Measurements from ENCODE around the gene UGT1A5. TPM values are rescaled to one million over a fixed set of nuclear protein-coding genes. Genes with fewer than 3 reads are reported as not detected.

The UGT1A5 gene
- total RNA-seq, 2 donors from 2014 or later = not detected

DNA sequence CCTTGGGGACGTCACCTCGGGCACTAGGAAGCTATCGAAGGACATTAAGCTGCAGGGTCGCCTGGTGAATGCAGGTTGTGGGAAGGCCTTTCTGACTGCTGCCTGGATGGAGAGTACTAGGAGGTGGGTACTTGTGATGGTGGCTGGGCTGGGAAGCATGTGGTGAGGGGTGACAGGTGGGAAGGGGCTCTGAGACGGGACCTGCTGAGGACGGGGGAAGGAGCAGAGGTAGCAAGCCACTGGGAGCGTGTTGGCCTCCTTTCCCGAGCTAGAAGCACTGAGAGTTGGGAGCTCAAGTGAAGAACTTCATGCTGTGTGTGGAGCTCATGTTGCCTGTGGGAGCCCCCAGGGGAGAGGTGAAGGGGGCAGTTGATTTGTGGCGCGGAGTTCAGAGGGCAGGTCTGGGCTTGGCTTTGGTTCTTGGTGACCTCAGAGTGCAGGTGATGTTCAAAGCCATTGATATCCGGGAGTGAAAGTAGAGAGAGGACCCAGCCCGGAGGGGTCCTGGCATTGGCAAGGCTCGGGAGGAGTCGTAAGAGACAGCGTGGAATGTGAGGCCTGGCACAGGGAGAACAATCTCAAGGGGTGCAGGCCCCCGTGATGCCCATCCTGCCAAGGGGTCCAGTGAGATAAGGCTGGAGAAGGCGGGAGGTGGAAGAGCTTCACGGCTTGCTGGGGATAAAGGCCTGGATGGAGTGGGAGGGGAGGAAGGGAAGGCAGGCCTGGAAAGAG is 78.6 kb downstream of the UGT1A5 start:
- no peaks in the 10 kb centered on the region for H3K4me1 Mint-ChIP-seq (ENCODE audit: low read depth)
- DNase-seq = no peak
- H3K4me3 Mint-ChIP-seq = no peak overlapping the region

DNA sequence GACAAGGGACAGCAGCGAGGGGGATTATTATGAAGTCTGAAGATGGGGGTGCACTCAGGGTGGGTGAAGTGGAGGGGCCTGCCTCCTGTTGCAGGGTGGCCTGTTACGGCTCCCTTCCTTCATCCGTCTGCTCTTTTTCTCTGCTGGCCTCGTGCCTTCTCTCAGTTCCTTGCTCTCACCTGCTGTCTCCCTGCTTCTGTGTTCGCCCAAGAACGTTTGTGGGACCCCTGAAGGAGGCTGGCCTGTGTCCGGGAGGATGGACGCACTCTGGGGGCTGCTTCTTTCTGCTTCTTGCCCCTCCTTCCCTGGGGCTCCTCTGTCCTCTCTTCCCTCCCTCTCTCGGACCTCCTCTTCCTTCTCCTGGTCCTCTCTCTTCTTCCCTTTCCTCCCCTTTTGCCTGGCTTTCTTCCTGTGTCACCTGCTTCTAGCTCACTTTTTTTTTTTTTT is 79.2 kb downstream of the UGT1A5 start:
- no peak overlapping the region for H3K4me3 Mint-ChIP-seq
- H3K9me3 Mint-ChIP-seq = no peaks in the 10 kb centered on the region
- H3K36me3 Mint-ChIP-seq (ENCODE audit: insufficient read depth in 2 of 2) = no peaks in the 10 kb centered on the region
- H3K27me3 Mint-ChIP-seq (ENCODE audit: low read depth) = no peaks in the 10 kb centered on the region
- no peak overlapping the region for H3K27ac Mint-ChIP-seq
- ATAC-seq (replicated peaks in 1 of 2) (no peak), DNase-seq (no peak)
- H3K4me1 Mint-ChIP-seq (ENCODE audit: low read depth) = no peaks in the 10 kb centered on the region

More for the DNA sequence above, 78.6 kb downstream of the UGT1A5 start:
- Mint-ChIP-seq H3K27me3 (ENCODE audit: low read depth) (no peaks in the 10 kb centered on the region), H3K27ac (no peak overlapping the region), H3K36me3 (ENCODE audit: insufficient read depth in 2 of 2) (no peaks in the 10 kb centered on the region), H3K9me3 (peaks cover under 1 to 2% of the 10 kb centered on the region in 2 donors)
- no peak for ATAC-seq (replicated peaks in 1 of 2)

DNA sequence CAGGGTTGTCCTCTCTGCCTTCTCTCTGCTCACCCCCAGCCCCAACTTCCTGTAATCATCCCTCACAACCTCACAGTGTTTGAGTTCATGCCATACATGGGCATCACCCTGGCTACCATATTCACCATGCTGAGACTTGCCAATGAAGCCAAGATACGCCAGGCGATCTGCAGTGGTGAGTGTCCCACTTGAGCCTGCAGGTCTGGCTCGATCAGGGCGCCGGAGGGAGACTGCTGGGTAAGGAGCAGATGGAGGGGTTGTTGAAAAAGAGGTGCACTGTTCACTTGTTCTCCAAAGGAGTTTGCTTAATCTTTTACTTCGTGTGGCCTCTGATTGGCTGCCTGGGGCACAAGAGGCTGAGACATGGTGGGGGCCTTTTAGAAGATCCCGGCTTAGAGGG is 80.0 kb downstream of the UGT1A5 start:
- Mint-ChIP-seq H3K9me3 (no peaks in the 10 kb centered on the region), H3K4me1 (ENCODE audit: low read depth) (no peaks in the 10 kb centered on the region), H3K4me3 (no peak overlapping the region), H3K36me3 (ENCODE audit: insufficient read depth in 2 of 2) (no peaks in the 10 kb centered on the region), H3K27ac (no peak overlapping the region), H3K27me3 (ENCODE audit: low read depth) (no peaks in the 10 kb centered on the region)
- no peak for ATAC-seq (replicated peaks in 1 of 2)
- DNase-seq = no peak

DNA sequence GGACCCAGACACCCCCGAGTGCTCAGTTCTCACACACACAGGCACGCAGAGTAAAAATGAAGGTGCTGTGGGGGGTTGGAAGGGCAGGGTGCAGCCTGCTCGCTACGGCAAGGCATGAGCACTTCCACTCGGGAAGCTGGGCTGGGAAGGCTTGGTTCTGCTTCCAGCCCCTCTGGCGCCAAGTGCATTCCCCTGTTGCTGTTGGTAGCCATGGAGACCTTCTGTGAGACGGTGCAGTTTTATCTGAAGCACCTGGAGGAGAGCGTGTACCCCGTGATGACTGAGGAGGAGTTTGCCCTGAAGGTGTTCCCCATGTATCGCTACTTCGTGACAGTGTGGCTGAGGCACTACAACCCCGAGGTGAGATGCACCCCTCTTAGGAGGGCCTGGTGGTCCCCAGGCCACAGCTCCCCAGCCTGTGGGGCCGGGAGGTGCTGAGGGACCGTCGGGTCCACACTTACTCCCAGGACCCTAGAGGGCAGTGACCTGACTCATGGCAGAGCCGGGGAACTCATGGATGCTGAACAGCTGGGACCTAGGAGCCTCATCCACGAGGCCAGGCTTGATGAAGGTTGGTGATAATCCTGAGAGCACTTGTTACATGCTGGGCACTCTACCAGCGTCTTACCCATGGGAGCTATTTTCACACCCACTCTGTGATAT is 80.9 kb downstream of the UGT1A5 start:
- no peak overlapping the region for H3K4me3 Mint-ChIP-seq

DNA sequence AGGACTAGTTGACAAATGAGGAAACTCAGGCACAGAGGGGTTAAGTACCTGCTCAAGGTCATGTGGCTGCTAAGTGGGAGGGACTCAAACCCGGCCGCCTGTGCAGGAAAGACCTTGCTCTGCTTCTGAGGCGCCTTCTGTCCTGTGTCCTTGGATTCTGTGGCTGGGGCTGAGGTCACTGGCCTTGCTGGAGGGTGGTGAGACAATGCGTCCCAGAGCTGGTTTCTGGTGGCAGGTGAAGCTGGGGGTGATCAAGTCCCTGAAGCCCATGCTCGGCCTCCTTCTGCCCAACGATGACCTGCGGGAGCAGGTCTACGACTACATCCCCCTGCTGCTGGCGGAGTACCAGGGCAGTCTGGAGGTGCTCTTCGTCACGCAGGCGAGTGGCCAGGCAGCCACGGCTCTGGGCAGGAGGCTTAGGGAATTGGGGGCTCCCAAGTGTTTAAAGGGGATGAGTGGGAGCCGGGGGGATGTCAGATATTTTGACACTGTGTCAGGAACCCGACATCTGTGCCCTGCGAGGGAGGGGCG is 81.5 kb downstream of the UGT1A5 start:
- no peaks in the 10 kb centered on the region for H3K4me1 Mint-ChIP-seq (ENCODE audit: low read depth)
- H3K4me3 Mint-ChIP-seq = no peak overlapping the region
- no peaks in the 10 kb centered on the region for H3K36me3 Mint-ChIP-seq (ENCODE audit: insufficient read depth in 2 of 2)
- no peak for ATAC-seq (replicated peaks in 1 of 2)
- no peaks in the 10 kb centered on the region for H3K9me3 Mint-ChIP-seq
- DNase-seq = no peak
- H3K27me3 Mint-ChIP-seq (ENCODE audit: low read depth) = no peaks in the 10 kb centered on the region
- H3K27ac Mint-ChIP-seq = no peak overlapping the region

More for the DNA sequence above, 80.9 kb downstream of the UGT1A5 start:
- ATAC-seq (replicated peaks in 1 of 2) (no peak), DNase-seq (no peak)
- Mint-ChIP-seq H3K4me1 (ENCODE audit: low read depth) (no peaks in the 10 kb centered on the region), H3K36me3 (ENCODE audit: insufficient read depth in 2 of 2) (no peaks in the 10 kb centered on the region), H3K9me3 (no peaks in the 10 kb centered on the region), H3K27me3 (ENCODE audit: low read depth) (no peaks in the 10 kb centered on the region), H3K27ac (no peak overlapping the region)

DNA sequence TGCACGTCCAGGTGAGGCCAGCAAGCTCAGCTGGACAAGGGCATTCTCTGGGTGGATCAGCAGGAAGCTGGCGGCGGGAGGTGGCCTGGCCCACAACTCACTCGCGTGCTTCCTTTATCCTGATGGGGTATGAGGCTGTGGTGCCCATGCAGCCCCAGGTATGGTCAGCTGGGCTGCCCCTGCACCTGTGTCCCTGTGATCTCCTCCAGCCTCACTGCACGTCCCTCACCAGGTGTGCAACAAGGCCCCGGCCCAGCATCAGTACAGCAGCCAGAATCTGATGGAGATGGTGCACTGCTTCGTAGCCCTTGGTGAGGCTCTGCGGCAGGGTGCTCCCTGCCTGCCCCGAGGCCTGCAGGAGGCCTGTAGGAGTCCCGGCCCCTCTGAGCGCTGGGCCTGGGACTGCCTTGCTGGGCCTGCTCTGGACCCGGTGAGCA is 83.0 kb downstream of the UGT1A5 start:
- H3K27ac Mint-ChIP-seq = no peak overlapping the region
- no peaks in the 10 kb centered on the region for H3K36me3 Mint-ChIP-seq (ENCODE audit: insufficient read depth in 2 of 2)
- no peak overlapping the region for H3K4me3 Mint-ChIP-seq
- no peaks in the 10 kb centered on the region for H3K4me1 Mint-ChIP-seq (ENCODE audit: low read depth)
- no peak for DNase-seq
- H3K9me3 Mint-ChIP-seq = peaks cover 0 to 4% of the 10 kb centered on the region in 2 donors
- H3K27me3 Mint-ChIP-seq (ENCODE audit: low read depth) = no peaks in the 10 kb centered on the region
- ATAC-seq (replicated peaks in 1 of 2) = no peak

DNA sequence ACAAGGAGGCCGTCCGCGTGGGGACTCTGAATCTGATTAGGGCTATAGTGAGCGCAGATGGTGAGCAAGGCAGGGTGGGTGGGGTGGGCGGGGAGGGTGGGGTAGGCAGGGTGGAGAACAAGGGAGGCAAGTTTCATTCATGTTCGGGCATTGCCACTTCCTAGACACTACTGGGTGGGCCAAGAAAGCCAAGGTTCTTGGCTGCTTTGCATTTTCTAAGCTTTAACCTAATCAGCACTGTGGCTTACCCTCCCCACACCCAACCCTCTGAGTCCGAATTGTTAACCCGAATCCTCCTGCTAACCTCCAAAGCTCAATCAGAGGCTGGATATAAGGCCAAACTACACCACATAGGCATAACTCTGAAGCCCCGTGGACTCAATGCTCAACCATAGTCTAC is 83.5 kb downstream of the UGT1A5 start:
- H3K4me3 Mint-ChIP-seq = no peak overlapping the region
- no peaks in the 10 kb centered on the region for H3K27me3 Mint-ChIP-seq (ENCODE audit: low read depth)
- ATAC-seq (replicated peaks in 1 of 2) = no peak
- no peaks in the 10 kb centered on the region for H3K4me1 Mint-ChIP-seq (ENCODE audit: low read depth)
- no peak overlapping the region for H3K27ac Mint-ChIP-seq
- peaks cover 0 to 4% of the 10 kb centered on the region in 2 donors for H3K9me3 Mint-ChIP-seq
- no peaks in the 10 kb centered on the region for H3K36me3 Mint-ChIP-seq (ENCODE audit: insufficient read depth in 2 of 2)
- DNase-seq = no peak

DNA sequence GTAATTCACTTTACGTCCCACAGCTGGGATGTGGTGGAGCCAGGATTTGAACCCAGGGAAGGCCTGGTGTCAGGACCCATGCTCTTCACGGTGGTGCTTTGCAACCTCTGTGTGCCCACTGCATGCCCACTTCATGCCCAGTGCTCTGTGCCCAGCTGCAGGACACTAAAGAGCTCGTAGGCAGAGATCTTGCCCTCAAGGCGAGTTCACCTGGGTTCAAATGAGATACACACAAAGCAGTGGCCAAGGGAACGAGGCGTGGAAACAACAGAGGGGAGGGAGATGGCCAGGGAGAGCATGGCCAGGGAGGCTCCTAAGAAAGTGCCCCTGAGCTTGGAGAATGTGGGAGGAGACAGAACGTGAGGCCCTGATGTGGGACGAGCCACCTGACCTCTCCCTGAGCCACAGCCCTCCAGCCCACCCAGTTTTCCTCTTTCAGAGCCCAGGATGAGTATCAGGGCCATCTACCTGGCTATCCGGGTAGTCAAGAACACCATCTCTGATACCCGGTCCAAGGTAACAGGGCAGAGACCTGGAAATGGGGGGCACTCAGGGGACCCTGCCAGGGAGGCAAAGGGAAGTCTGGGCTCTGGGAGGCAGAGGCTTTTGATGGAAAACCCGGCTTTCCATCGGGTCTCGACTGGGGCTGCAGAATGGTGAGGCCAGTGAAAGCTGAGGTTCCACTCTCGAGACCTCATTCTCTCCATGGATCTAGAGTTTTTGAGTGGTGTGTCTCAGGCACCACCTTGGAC is 85.8 kb downstream of the UGT1A5 start:
- Mint-ChIP-seq H3K4me1 (ENCODE audit: low read depth) (no peaks in the 10 kb centered on the region), H3K27me3 (ENCODE audit: low read depth) (peaks cover 9% of the 10 kb centered on the region), H3K27ac (no peak overlapping the region), H3K36me3 (ENCODE audit: insufficient read depth in 2 of 2) (no peaks in the 10 kb centered on the region), H3K4me3 (no peak overlapping the region), H3K9me3 (peaks cover 0 to 4% of the 10 kb centered on the region in 2 donors)
- no peak for DNase-seq
- ATAC-seq (replicated peaks in 1 of 2) = no peak

DNA sequence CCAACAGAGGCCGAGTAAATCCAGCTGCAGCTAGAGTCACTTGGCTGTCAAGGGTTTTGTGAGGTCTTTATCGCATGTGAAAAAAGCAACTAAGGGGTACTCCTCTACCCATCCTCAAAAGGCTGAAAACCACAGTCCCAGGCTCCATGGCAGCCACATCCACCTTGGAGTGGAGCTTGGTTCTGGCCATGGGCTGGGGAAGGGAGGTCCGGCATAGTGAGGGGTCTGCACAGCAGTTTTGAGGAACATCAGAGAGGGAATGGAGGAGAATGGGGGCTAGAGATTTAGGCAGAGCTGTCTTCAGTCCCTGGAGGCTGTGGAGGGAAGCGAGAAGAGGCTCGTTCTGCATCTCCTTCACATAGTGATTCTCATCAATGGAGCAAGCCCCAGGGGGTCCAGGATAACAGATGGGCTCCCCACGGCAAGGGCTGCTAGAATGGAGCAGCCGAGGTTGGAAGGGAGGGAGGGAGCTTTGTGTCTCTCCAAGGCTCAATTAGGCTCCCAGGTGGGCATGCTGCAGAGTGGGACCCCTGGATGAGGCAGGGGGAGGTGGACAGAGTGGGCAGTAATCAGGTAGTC is 86.5 kb downstream of the UGT1A5 start:
- no peak overlapping the region for H3K4me3 Mint-ChIP-seq
- peaks cover 15% of the 10 kb centered on the region for H3K27me3 Mint-ChIP-seq (ENCODE audit: low read depth)
- H3K27ac Mint-ChIP-seq = no peak overlapping the region
- peaks cover 0 to 4% of the 10 kb centered on the region in 2 donors for H3K9me3 Mint-ChIP-seq
- no peak for ATAC-seq (replicated peaks in 1 of 2)
- no peaks in the 10 kb centered on the region for H3K36me3 Mint-ChIP-seq (ENCODE audit: insufficient read depth in 2 of 2)
- H3K4me1 Mint-ChIP-seq (ENCODE audit: low read depth) = no peaks in the 10 kb centered on the region
- DNase-seq = no peak

DNA sequence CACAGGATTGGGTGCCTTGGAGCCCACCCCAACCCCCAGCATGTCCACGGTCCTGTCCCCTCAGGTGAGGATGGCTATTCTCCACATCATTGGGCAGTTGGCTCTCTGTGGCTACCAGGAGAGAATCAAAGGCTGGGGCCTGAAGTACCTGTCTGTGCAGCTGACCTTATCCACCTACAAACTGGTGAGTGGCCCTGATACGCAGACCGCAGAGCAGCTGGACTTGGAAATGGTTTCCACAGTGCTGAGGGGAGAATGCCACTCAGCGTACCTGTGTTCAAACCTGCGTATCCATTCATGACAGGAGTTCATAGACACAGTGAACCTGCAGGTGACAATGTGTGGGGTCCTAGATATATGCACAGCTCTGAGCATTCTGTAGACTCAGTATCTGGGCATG is 87.0 kb downstream of the UGT1A5 start:
- no peaks in the 10 kb centered on the region for H3K4me1 Mint-ChIP-seq (ENCODE audit: low read depth)
- no peak overlapping the region for H3K4me3 Mint-ChIP-seq
- H3K27me3 Mint-ChIP-seq (ENCODE audit: low read depth) = peaks cover 17% of the 10 kb centered on the region
- no peaks in the 10 kb centered on the region for H3K36me3 Mint-ChIP-seq (ENCODE audit: insufficient read depth in 2 of 2)
- no peak for DNase-seq
- no peak for ATAC-seq (replicated peaks in 1 of 2)
- H3K9me3 Mint-ChIP-seq = peaks cover 0 to 4% of the 10 kb centered on the region in 2 donors
- H3K27ac Mint-ChIP-seq = no peak overlapping the region

DNA sequence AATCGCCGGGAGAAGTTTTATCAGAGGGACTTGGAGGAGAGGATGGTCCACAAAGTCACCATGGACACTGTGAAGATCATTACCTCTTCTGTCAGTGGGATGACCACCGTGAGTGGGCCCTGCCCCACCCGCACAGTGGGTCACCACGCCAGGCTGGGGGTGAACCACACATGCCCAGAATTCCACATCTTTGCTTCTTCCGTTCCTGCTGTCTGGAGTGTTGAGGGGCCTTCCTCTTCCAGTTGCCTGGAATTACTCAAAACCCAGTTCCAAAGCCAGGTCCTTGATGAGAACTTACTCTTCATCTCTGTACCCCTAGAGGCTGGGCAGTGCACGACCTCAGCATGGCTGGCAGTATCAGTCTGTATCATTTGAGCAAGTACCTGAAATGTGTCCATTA is 87.5 kb downstream of the UGT1A5 start:
- Mint-ChIP-seq H3K4me3 (no peak overlapping the region), H3K36me3 (ENCODE audit: insufficient read depth in 2 of 2) (no peaks in the 10 kb centered on the region), H3K27me3 (ENCODE audit: low read depth) (peaks cover 17% of the 10 kb centered on the region), H3K27ac (no peak overlapping the region), H3K4me1 (ENCODE audit: low read depth) (no peaks in the 10 kb centered on the region), H3K9me3 (peaks cover 0 to 4% of the 10 kb centered on the region in 2 donors)
- DNase-seq = no peak
- no peak for ATAC-seq (replicated peaks in 1 of 2)

DNA sequence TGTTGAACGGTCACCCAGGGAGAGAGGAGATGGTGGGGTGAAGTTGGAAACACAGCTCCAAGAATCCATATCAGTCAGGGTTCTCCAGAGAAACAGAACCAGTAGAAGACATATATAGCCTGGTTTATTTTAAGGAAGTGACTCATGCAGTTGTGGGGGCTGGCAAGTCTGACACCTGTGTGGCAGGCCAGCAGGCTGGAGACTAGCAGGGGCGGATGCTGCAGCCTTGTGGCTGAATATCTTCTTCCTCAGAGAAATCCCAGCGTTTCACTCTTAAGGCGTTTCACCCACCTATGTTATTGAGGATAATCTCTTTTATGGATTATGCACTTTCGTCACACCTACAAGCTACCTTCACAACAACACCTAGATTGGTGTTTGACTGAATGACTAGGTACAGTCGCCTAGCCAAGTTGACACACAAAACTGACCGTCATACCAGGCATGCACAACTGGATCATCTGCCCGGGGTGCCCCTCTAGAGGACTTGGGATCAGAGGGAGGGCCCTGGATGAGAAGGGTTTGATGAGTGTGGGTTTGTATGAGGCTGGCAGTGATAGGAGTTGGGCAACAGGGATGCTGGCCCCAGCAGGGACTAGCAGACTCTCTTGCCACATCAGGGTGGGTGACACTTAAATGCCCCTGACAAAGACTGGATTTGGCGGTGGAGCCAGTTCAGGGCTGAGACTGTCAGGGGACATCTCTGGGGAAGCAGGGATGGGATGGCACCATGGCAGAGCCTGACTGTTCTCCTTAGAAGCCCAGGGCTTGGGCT is 88.8 kb downstream of the UGT1A5 start:
- peaks cover 17% of the 10 kb centered on the region for H3K27me3 Mint-ChIP-seq (ENCODE audit: low read depth)
- peak; percentile 55 to 59 for ATAC-seq (replicated peaks in 1 of 2)
- H3K4me1 Mint-ChIP-seq (ENCODE audit: low read depth) = no peaks in the 10 kb centered on the region
- H3K9me3 Mint-ChIP-seq = peaks cover 0 to 4% of the 10 kb centered on the region in 2 donors
- peak; percentile 6 to 15 for DNase-seq
- H3K4me3 Mint-ChIP-seq = no peak overlapping the region
- no peak overlapping the region for H3K27ac Mint-ChIP-seq
- H3K36me3 Mint-ChIP-seq (ENCODE audit: insufficient read depth in 2 of 2) = no peaks in the 10 kb centered on the region
